Adrenal gland (tissue), 12 donors: ENCODE measurements around the gene IKZF5. TPM values are rescaled to one million over a fixed set of nuclear protein-coding genes. Genes with fewer than 3 reads are reported as not detected.
A peak's percentile ranks its signal among the peaks of the same experiment; 100 is the strongest.

Source experiments
- DNase-seq, 7 donors: peaks; one replicate each; pipeline ENCODE4 v3.0.0-alpha.2; 2019 to 2020
- H3K27ac ChIP-seq, 5 donors: fragments of 200-600 bp; sonication (generic) in 4 of 5; 1 replicate in 3 of 5; 2 replicates in 2 of 5; pipeline versions ENCODE4 v1.5.1 to v1.8.0; 2016 to 2020; ENCODE audit warnings: mild to moderate bottlenecking in 1 of 5
- H3K27me3 ChIP-seq: fragments of 200-600 bp; 2 replicates; pipeline ENCODE4 v1.8.0; 2021
- H3K36me3 ChIP-seq, 2 donors: fragments of 200-600 bp; replicated peaks in 1 of 2; 1 replicate in 1 of 2; 2 replicates in 1 of 2; pipeline versions ENCODE4 v1.5.1 to v1.8.0; 2018 to 2022
- H3K4me1 ChIP-seq, 2 donors: fragments of 200-600 bp; replicated peaks in 1 of 2; 1 replicate in 1 of 2; 2 replicates in 1 of 2; pipeline versions ENCODE4 v1.5.1 to v1.8.0; 2018 to 2021
- H3K4me3 ChIP-seq, 4 donors: fragments of 200-600 bp; sonication (generic) in 3 of 4; one replicate each; pipeline ENCODE4 v1.5.1; 2016 to 2018
- H3K9me3 ChIP-seq, 3 donors: fragments of 200-600 bp; sonication (generic) in 1 of 3; replicated peaks in 1 of 3; 1 replicate in 2 of 3; 2 replicates in 1 of 3; pipeline versions ENCODE4 v1.5.1 to v1.8.0; 2016 to 2021
- CTCF ChIP-seq, 6 experiments: fragments of 450-650 bp in 4 of 6; fragments of 200-600 bp in 2 of 6; sonication (generic) in 1 of 6; IDR thresholded peaks; 1 replicate in 5 of 6; 2 replicates in 1 of 6; pipeline versions ENCODE4 v1.5.1 to v1.8.0; 2016 to 2021; ENCODE audit warnings: antibody characterized with exemption in 6 of 6, mild to moderate bottlenecking in 2 of 6, moderate library complexity in 1 of 6
- POLR2A ChIP-seq, 2 donors: fragments of 450-650 bp; IDR thresholded peaks; one replicate each; pipeline ENCODE4 v1.6.1; 2017; ENCODE audit warnings: antibody characterized with exemption in 2 of 2, mild to moderate bottlenecking in 2 of 2, moderate library complexity in 1 of 2
- WGBS, 4 donors: extraction: QIAGEN DNeasy Blood & Tissue Kit in 2 of 4; methylation state at CpG; one replicate each; pipeline versions ENCODE4 v1.1.5 to v1.1.7; 2013 to 2017; 5-methylcytosine and 5-hydroxymethylcytosine counted together
- intact Hi-C, 2 donors: fragments of 100-400 bp; cut with DNase I; formaldehyde crosslinking; loops; one replicate each; pipeline versions ENCODE4 v1.14.1 to v1.15.0; 2022 to 2023
- polyA plus RNA-seq, 3 donors: library from polyadenylated mRNA; stranded (reverse); fragments of 200-250 nt in 2 of 3; fragments of 350-450 nt in 1 of 3; fragmentation: Illumina TruSeq in 1 of 3; extraction: RNeasy Lipid Tissue Mini Kit (QIAGEN cat#74804) in 1 of 3; gene quantifications; one replicate each; pipeline ENCODE4 v1.2.3, GENCODE V29; 2013 to 2014
- total RNA-seq, 9 donors: library from RNA; depleted of rRNA in 4 of 9; stranded (reverse); fragments of >200 nt in 4 of 9; fragments of 120-200 nt in 1 of 9; fragmentation: NEBNext Ultra II Directional in 1 of 9; extraction: Animal tissue kit (Norgen Biotek cat#: 25700) in 1 of 9; gene quantifications; one replicate each; pipeline versions ENCODE4 v1.1.0 to v1.2.4, GENCODE V29; 2013 to 2023
- donor health status: healthy with polysubstance abuse.
- donor health status: Bipolar disorder and iron deficiency.
- donor health status: DM: yes; HTN: yes; CAD: no.
- donor health status: DM: no; HTN: no; CAD: no.
- donor health status: DM: no; HTN: no; CAD: no.
- donor health status: DM: yes; HTN: yes; CAD: no.

IKZF5 gene
- total and polyA plus RNA-seq, 12 donors, result 3.3 to 20.0 (median 12.0) TPM

DNA sequence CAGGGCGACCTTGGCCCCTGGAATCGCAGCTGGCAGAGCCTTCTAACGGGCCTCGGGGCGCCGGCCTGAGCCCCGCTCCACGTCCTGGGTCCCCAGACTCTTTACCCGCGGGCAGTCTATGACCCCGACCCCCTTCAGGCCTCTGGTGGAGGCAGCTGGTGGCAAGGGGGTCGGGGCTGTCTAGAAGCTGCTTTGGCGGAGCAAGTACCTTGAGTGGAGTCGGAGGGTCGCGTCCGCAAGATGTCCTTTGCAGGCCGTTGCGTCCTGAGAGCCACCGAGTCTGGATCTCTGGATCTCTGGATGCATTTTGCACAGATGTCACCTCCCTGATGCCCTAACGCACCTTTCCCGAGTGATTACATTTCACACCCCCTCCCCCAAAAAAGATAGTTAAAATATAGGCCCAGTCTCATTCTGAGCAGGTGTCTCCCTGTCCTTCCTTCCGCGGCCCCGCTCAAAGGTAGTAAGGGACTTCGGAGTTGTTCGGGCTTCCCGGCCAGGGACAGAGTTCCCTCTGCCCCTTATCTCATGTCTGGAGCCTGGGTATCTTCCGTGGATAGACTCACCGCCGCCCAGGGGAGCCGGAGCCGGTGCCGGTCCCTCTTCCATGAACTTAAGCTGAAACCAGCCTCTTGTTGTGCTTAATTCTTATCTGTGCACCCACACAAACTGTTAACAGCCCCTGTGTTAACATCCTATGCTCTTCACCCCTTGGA lies 668 bp upstream of the IKZF5 start:
- WGBS, 4 donors, result 0 to 1% (median 1%) methylated on average over 13 to 34 of the region's 34 CpGs
- DNase-seq, result peak; percentile 33 to 64 (median 44)
- Histone ChIP-seq H3K9me3 (no peaks in the 10 kb centered on the region), H3K36me3 (no peaks in the 10 kb centered on the region), H3K27me3 (no peaks in the 10 kb centered on the region), H3K4me3 (peak overlapping the region; percentile 51 to 97 (median 72)), H3K27ac (peak overlapping the region in 4 of 5 donors; percentile 44 to 96 (median 66)), H3K4me1 (peaks cover 9 to 38% of the 10 kb centered on the region in 2 donors)
- no peak for TF ChIP-seq CTCF (IDR thresholded peaks at IDR 0.05)
- TF ChIP-seq POLR2A (IDR thresholded peaks at IDR 0.05), result no peak
- intact Hi-C loops, result no loop called here

DNA sequence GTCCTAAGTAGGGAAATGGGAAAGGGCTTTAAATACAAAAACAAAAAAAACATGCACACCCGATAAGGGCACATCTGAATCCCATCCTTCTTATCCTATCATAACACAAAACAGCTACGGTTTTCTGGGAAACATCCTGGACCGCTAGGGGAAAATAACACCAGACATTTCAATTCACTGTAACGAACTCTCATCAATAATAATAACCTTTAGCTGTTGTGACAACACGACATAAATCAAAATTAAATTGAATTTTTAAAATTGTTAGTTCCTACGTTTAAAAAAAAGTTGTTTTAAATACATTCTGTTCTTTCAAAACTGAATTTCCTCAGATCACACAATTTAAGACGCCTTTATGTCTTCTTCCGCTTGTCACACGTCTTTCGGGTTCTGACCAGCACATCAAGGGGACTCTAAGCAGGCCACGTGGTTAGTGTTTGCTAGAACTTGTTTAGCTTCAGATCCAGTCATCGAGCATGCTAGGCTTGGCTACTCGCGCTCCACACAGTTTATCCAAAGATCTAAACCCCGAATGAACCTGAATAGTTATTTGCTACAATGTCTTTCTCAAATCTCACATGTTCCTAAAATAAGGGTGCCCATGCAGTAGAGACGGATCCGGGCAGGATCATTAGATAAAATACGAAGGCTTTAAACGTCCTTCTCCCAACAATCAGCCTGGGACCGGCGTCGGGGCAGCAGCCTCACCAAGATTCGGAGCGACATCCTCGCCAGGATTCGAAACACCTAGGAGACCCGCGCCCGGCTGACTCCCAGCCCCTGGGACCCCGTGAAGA lies 839 bp downstream of the IKZF5 start:
- peak; percentile 31 to 72 (median 58) for DNase-seq

DNA sequence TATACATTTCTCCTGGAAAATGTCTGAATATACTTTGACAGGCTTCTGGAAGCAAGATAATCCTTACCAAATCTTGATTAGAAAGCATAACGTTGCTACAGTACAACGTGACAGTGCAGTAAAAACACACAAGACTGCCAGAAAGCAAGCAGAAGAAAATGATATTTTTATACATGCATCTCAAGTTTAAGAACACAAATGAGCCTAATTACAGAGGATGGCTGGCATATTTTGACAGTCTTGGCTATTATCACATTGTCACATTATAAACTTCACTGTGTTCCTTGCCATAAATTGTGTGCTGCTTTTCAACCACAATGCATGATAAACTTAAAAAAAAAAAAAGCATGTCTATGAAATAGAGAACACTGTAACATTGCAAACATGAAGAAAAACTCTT lies 4.3 kb downstream of the IKZF5 start:
- H3K27me3 ChIP-seq, result no peaks in the 10 kb centered on the region
- no peaks in the 10 kb centered on the region for H3K36me3 ChIP-seq
- WGBS, 4 donors, result 59 to 69% (median 60%) methylated on average over 2 of the region's 2 CpGs
- H3K9me3 ChIP-seq, result no peaks in the 10 kb centered on the region
- no peak overlapping the region for H3K27ac ChIP-seq
- intact Hi-C loops, result no loop called here
- peaks cover 9 to 25% of the 10 kb centered on the region in 2 donors for H3K4me1 ChIP-seq
- H3K4me3 ChIP-seq, result no peak overlapping the region
- no peak for DNase-seq
- TF ChIP-seq POLR2A (IDR thresholded peaks at IDR 0.05) (no peak), CTCF (IDR thresholded peaks at IDR 0.05) (no peak)

More for the DNA sequence above, 839 bp downstream of the IKZF5 start:
- H3K9me3 ChIP-seq, result no peaks in the 10 kb centered on the region
- no peaks in the 10 kb centered on the region for H3K36me3 ChIP-seq
- no peaks in the 10 kb centered on the region for H3K27me3 ChIP-seq
- peak overlapping the region; percentile 87 to 99 (median 95) for H3K4me3 ChIP-seq
- peak in 2 of 6 experiments; percentile 6 to 12 for TF ChIP-seq CTCF (IDR thresholded peaks at IDR 0.05)
- peak in 1 of 2 donors; percentile 28 for TF ChIP-seq POLR2A (IDR thresholded peaks at IDR 0.05)
- peak overlapping the region; percentile 82 to 96 (median 92) for H3K27ac ChIP-seq
- 3 to 5% (median 3%) methylated on average over 17 to 30 of the region's 30 CpGs for WGBS, 4 donors
- intact Hi-C loops, result no loop called here
- H3K4me1 ChIP-seq, result peaks cover 9 to 35% of the 10 kb centered on the region in 2 donors

DNA sequence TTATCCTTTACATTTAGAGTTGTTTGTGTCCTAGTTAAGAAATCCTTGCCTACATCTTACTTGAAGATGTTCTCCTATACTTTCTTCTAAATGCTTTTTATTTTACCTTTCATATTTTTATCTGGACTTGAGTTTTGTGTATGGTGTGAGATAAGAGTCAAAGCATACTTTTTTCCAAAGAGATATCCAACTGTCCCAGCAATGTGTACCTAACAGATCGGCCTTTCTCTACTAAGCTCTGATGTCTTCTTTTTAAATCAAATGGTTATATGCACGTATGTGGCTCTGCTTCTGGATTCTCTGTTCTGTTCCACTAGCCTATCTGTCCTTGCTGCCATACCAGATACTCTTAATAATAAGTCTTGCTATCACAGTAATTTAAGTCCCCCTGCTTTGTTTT lies 7.2 kb downstream of the IKZF5 start:
- 93 to 100% (median 95%) methylated on average over 2 of the region's 2 CpGs for WGBS, 4 donors
- DNase-seq, result no peak
- no peaks in the 10 kb centered on the region for H3K9me3 ChIP-seq
- intact Hi-C loops, result no loop called here
- no peak overlapping the region for H3K4me3 ChIP-seq
- TF ChIP-seq POLR2A (IDR thresholded peaks at IDR 0.05) (no peak), CTCF (IDR thresholded peaks at IDR 0.05) (no peak)
- no peak overlapping the region for H3K27ac ChIP-seq
- peaks cover 0 to 17% of the 10 kb centered on the region in 2 donors for H3K4me1 ChIP-seq
- no peaks in the 10 kb centered on the region for H3K36me3 ChIP-seq
- no peaks in the 10 kb centered on the region for H3K27me3 ChIP-seq
